Activated T-helper 9 cell treated with anti-CD3 and anti-CD28 coated beads, Interleukin-2, amount 50 U/mL, for 16 hours (primary cell): ENCODE data around the gene ZDHHC20.

Experiments
- DNase-seq: peaks from one replicate; pipeline ENCODE4 v3.0.0-alpha.2; 2020; ENCODE audit warnings: low read depth

ZDHHC20 gene

GRCh38 chr13:21361706-21362105 is 97.4 kb downstream of the ZDHHC20 start:
- DNase-seq = no peak

DNA sequence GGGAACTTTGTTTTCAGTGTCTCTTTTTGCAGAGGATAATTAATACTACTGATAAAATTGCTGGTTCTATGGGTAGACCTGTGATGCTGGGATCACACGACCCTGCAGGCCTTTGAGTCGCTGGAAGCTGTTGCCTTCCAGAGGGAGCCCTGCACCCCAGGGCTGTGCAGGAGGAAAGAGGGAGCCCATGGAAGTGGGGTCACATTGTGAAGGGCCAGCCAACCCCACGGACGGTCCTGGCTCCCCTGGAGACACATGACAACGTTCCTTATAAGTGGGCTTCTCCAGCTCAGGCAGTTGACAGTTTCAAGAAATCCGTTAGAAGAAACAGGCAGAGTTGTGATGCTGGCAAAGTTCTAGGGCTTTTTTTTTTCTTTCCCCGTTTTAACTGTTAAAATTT is 98.0 kb downstream of the ZDHHC20 start:
- DNase-seq = no peak

DNA sequence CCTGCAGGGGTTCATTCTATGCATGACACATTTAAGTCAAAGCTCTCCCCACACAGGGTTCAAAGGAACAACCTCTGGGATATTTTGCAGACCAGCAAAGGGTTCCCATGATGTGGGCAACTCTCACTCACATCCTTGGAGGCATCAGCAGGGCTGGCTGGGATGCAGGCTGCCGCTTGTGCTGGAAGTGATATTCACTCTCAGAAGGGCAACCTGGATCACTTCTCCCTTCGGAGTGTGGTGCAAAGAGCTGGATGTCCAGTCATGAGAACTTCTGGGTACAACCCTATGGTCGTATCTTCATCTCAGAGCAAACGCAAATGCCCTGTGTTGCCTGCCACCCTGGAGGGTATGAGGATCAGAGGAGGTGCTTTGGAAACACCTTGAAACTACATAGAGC is 98.6 kb downstream of the ZDHHC20 start:
- DNase-seq = no peak

GRCh38 chr13:21359855-21360254 is 99.2 kb downstream of the ZDHHC20 start:
- no peak for DNase-seq

DNA sequence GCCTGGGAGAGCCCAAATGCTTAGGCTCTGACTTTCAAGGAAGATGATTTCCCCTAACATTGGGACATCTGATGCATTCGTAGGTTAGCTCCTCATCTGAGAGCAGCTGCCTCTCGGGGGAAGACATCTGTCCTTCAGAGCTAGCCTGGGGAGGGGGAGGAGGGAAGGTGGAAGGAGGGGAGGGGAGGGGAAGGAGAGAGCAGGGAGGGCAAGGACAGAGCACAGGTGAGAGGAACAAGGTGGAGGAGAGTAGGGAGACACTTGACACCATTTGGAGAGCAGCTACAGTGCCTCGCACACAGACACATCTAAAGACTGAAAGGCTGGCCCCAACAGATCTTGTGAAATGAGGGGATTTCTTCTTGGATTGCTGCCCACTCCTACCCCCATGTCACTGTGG is 103.8 kb downstream of the ZDHHC20 start:
- DNase-seq = no peak

DNA sequence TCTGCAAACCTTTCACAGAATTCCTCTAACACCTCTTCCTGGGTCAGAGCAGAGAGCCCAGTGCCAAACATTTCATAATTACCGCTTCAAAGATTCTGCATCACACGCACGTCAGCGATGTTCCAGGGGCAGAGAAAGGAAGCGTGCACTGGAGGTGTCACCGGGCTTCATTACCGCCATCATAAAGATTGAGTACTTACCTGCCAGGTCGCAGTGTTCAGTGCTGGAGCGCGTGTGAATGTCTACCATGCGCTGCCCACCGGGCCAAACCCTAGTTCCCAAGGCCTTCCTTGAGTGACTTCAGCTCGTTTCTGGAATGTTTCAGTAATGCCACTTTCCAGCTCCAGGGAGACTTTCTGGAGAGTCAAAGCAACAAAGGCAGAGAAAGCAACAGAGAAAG is 104.4 kb downstream of the ZDHHC20 start:
- DNase-seq = no peak

DNA sequence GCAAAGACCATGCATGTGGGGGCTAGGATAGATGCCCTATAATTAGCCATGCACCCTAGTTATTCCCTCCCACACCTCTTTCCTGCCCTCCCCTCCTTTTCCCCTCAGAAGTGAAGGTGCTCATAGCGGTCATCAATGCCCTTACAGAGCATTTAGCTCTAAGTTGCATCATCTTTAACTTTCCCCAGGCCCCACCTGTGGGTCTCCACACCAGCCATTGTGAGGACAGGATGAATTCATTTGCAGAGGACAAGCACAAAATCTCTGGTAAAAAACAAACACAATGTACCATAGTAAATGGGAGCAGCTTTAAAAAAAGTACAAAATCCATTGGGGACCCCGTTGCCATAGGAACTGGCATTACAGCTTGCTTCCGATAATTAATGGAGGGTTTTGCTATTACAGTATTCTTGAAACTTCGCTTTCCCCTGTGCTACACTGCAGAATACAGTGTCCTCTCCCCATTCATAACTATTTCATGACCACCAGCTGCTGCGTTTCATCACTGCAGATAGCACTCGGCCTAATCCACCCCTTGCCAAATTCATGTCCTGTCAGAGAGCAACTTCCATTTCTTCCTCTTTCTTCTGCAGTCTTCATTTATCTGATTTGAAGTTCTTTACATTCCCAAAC is 110.5 kb downstream of the ZDHHC20 start:
- DNase-seq = no peak

GRCh38 chr13:21347753-21348318 is 111.3 kb downstream of the ZDHHC20 start:
- DNase-seq = no peak

DNA sequence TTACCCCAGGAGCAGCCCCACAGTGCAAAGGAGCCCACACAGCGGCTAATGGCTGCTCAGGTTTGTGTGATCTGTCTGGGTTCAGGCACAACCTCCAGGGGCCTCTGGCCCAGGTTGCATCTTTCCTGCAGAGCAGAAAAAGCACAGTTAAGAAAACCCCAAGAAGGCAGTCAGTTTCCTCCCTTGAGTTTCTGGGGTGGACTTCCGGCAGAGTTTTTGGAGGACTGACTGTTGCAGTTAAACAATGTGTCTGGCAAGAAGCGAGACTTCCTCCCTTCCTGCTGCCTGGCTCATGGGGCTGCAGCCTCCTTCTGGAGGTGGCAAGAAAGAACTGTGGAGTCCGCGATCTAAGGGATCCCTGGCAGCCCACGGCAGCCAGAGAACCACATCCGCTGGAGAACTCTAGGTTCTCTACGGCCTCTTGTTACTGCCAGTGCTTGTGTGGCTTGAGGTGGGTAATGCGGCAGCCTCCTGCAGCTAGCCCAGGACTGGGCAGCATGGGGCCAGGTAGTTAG is 114.4 kb downstream of the ZDHHC20 start:
- DNase-seq = no peak

- no peak for DNase-seq
Observed at GRCh38 chr13:21343659-21344058, 115.4 kb downstream of the ZDHHC20 start.

DNA sequence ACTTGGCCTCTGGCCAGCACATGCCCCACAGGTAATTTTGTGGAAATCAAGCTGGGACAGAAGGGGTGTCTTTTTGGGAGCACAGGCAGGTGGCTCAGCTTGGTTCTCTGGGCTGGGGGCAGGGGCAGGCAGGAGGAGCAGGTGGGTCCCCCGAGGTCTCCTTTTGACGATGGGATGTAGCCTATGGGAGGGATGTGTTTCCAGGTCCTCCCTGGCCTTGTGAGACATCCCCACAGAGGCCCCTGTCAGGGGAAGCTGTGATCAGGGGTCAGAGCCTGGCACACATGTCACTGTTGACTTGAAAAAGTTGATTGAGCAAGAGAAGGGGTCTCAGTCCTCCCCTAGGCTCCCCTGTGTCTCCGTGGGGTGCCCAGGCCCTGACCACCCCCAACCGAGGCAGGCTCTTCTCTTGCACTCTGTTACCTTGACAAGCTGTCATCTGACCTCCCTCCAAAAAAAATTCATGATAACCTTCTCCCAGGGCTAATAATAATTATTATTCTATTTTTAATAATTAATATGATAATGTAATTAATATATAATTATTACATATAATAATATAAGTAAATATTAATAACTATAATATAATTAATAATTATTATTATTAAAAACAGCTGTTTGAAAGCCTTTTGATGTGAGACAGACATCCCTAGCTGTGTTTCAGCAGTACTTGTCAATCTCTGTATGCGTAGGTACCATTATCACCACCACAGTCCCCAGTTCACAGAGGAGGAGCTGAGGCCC is 116.2 kb downstream of the ZDHHC20 start:
- no peak for DNase-seq

- no peak for DNase-seq
Observed at GRCh38 chr13:21341637-21342422, 117.3 kb downstream of the ZDHHC20 start.

GRCh38 chr13:21338639-21339278 is 120.3 kb downstream of the ZDHHC20 start:
- DNase-seq = no peak

- no peak for DNase-seq
Observed at GRCh38 chr13:21338156-21338555, 120.9 kb downstream of the ZDHHC20 start.

- DNase-seq = no peak
Observed at GRCh38 chr13:21336609-21337349, 122.3 kb downstream of the ZDHHC20 start.

- no peak for DNase-seq
Observed at GRCh38 chr13:21333186-21333585, 125.9 kb downstream of the ZDHHC20 start.

DNA sequence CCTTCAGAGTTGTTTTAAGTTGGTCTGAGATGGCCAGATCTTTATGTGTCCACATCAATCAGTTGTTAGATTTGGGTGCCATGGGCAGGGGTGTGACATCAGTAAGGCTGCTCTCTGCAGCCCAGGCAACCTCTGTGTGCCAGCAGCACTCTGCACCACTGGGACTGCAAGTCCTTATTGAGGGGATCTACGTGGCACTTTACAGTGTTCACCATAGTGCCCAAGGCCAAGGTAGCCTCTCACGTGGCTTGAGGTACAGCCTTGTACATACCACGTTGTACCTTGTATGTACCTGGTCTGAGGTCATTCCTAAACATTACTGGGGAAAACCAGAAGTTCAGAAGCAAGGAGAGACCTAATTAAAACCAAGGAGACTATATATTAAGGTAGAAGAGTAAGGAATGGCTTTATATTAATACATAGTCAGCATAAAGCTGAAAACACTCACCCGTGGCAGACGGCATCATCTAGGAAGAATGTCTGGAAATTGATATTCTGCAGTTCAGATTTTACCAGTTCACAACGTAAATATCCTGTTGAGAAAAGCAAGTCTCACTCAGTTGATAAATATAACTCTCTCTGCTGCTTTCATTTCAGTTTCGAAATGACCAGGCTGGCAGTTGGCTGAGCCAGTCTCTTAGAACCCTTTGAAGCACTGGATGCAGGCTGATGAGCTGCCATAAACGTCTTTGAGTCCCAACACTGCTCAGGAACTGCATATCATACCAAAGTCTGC is 128.8 kb downstream of the ZDHHC20 start:
- DNase-seq = no peak

GRCh38 chr13:21328836-21329477 is 130.1 kb downstream of the ZDHHC20 start:
- DNase-seq = no peak

DNA sequence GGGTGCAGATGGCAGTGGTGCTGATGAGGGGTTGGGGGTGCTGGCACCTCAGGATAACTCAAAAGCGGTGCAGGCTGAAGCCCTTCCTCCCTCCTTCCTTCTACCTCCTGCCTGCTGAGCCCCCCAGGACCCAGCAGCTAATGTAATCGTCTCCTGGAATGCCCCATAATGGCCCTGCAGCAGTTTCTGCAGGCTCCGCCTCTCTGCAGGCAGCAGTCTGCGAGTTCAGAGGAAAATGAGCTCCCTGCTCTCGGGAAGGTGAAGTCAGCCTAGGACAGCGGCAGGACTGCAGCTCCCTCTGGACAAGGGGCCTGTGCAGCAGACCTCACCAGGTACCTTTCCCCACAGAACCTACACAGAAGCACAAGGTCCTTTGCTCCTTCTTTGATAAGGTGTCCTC is 130.9 kb downstream of the ZDHHC20 start:
- no peak for DNase-seq
